SK-N-MC (cell line): ENCODE data around the gene PLXNA4.

ENCODE experiments used
- EZH2 ChIP-seq: fragments of 200-600 bp; sonication (generic); IDR thresholded peaks from one replicate; pipeline ENCODE4 v1.6.1; 2017; ENCODE audit warnings: antibody characterized with exemption
- FOXP2 ChIP-seq: optimal IDR thresholded peaks from 2 replicates; pipeline ENCODE3; 2011; ENCODE audit warnings: mild to moderate bottlenecking, moderate library complexity; ENCODE audit not compliant: insufficient read depth; ENCODE audit errors: extremely low read length, control extremely low read depth
- POLR2AphosphoS5 ChIP-seq: IDR thresholded peaks from 2 replicates; pipeline ENCODE4 v1.6.1; 2012; ENCODE audit warnings: mild to moderate bottlenecking, low read depth, low read length, borderline replicate concordance

GRCh38 chr7:132216847-132217525, 359.3 kb downstream of the PLXNA4 start:
- TF ChIP-seq POLR2AphosphoS5, result no peak
- TF ChIP-seq EZH2, result no peak
- no peak for TF ChIP-seq FOXP2
